Measurements from ENCODE around the gene SPOCK3.

Gene SPOCK3

DNA sequence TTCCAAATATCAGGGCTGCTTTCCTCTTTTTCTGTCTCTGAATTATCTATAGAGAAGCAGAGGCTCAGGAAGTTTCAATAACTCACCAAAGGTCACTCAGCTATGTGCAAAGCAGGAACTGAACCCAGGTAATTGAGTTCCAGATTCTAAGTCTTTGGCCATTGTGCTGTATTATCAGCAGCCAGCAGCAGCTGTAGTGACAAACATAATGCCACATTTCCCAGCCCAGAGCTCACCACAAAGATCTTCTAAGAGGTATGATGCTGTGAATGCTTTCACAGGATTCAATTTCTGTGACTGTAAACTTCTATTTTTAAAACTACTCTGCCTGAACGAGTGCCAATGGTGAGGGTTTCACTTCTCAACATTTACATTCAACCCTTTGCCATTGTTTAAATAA is 56.4 kb downstream of the SPOCK3 start:
- DNase-seq (ENCODE audit: insufficient read length, low spot score) (no peak), FAIRE-seq (no peak)

DNA sequence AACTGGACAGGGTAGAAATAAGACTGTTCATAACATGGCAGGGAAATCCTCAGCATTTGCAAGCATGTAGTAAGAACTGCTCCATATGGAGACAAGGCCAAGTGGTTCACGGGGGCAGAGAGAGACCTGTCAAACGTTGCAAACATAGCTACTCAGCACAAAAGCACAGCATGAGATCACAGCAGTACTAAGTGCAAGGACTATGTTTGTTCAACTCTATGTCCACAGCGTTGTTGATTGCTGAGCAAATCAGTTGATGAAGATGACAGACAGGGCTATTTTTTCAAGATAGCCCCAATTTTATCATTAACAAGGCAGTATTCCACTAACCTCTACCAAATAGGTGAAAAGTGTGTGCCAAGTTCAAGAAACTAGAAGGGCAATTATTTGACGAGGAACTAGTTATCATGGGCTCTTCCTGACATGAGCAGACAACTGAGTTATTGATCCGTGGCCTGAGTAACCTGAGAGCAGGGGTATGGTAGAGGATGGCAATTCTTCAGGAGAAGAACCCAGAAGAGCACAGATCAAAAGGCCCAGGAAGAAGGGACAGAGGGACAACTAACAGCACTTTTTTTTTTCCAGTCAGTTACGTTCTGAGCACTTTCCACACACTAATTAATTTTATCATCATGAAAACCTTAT is 57.4 kb downstream of the SPOCK3 start:
- no peak for FAIRE-seq
- DNase-seq (ENCODE audit: insufficient read length, low spot score) = no peak

DNA sequence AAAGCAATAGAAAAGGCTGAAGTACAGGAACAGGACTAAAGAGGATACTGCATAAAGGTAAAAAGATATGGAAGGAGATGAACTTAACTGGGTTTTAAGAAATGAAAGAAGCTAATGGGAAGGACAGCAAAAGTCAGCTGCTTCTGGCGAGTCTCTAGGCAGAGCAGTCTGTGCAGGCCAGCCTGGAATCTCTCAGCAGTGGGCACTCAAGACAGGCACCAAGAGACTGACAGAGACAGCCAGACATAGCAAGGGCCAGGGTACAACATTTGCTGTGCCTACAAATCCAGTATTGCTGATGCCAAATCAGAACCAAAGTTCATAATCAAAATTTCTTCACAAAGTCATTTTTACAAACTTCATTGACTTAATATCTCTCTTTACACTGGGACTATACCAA is 62.4 kb downstream of the SPOCK3 start:
- no peak for FAIRE-seq
- DNase-seq (ENCODE audit: insufficient read length, low spot score) = no peak

DNA sequence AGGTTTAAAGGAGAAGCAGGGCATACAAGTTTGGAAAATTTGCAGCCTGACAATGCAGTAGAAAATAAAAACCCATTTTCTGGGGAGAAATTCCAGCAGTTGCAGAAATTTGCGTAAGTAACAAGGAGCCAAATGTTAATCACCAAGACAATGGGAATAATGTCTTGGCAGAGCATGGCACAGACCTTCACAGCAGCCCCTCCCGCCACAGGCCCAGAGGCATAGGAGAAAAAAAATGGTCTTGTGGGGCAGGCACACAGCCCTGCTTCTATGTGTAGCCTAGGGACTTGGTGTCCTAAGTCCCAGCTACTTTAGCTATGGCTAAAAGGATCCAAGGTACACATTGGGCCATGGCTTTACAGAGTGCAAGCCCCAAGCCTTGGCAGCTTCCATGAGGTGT is 65.7 kb downstream of the SPOCK3 start:
- FAIRE-seq (no peak), DNase-seq (ENCODE audit: insufficient read length, low spot score) (no peak)

DNA sequence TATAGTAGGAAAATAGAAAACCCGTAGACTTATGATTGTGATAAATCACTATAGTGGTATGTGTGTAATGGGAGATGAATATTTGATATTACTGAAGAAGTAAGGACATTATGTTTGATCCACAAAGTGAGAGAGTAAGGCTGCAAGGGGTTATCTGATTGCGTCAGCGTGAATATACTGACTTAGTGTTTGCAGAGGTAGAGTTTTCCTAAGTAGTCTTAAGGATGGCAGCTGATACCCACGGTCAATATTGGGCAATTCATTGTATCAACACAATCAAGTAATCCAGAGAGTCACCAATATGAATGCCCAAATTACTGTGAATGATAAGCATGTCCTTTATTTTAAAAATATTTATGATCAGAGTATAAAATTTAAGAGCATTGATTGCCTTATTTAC is 83.7 kb downstream of the SPOCK3 start:
- FAIRE-seq = no peak
- no peak for DNase-seq (ENCODE audit: insufficient read length, low spot score)

DNA sequence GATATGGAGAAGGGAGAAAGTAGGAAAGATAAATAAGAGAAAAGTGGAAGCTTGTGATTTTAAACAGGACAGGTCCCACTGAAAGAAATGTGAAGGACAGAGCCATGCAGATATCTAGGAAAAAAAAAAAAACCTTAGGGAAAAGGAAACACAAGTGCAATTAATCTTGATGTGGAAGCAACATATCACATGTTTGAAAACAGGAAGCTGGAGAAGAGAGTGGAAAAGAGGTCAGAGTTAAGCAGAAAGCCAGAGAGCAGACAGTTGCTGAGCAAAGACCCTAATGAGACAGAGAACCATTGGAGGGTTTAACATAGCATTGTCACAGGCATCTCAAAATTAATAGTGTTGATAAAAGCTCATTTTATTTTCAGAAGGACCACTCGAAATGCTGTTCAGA is 89.7 kb downstream of the SPOCK3 start:
- FAIRE-seq (no peak), DNase-seq (ENCODE audit: insufficient read length, low spot score) (no peak)

DNA sequence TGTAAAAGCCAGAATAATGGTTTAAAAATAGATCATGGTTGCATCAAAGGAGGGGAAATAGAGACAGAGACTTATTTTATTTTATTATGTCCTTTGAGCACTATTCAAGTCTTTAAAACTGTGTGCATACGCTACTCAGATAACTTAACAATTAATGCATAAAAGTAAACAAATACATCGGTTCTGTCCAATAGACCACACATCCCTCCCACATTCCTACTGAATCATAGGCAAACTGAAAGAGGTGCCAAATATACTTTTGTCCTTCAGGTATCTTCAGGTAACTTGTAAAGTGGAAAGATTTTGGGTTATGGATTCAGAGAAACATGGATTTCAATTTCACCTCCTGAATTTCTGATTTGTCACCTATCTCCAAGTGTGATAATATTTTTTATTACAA is 91.3 kb downstream of the SPOCK3 start:
- DNase-seq (ENCODE audit: insufficient read length, low spot score) (no peak), FAIRE-seq (no peak)

DNA sequence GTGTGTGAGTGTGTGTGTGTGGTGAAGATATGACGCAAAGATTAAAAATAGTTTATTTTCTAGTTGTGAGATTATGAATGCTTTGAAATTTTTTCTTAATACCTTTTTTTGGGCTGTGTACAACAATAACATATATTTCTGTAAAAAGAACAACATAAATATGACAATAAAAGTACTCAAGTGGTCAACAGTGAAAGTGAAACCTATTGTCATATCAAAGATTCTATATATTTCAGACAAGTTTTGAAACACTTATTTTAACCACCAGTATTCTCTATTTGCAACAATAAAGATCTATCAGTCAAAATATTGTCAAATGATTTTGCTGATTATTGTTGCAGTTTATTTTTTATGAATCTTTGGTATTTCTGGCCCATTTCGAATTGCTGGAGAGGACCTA is 98.0 kb downstream of the SPOCK3 start:
- DNase-seq (ENCODE audit: insufficient read length, low spot score) (no peak), FAIRE-seq (no peak)

DNA sequence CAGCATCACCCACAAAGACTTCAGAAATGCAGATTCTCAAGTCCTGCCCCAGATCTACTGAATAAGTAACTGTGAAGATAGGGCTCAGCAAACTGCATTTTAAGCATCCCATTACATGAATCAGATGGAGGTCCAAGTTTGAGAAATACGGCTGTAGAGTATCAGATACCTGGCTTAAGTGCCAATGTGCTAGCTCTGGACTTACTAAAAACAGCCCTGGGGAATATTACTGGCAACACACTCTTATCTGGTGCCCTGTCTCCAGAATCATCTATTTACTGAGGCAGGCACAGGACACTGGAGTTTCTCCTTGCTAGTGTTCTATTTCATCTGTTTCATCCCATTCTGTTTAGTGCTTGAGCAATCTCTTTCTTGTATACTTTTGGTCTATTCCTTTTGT is 105.1 kb downstream of the SPOCK3 start:
- DNase-seq (ENCODE audit: insufficient read length, low spot score) (no peak), FAIRE-seq (no peak)

DNA sequence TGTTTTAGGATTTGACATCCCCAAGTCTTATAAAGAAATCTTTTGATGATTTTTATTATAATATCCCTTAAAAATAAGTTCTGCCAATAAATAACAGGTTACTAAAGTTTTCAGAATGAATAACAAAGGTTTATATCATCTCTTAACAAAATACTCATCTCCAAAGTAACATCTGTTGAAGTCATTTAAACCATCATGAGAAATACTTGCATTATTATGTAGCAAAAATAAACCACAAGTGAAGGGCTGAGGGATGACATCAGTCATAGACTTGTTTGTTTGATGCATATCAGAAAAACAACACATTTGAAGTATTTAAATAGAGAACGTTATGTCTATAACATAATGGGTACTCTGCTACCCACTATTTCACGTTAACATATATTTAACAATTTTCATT is 114.9 kb downstream of the SPOCK3 start:
- no peak for FAIRE-seq
- DNase-seq (ENCODE audit: insufficient read length, low spot score) = no peak

DNA sequence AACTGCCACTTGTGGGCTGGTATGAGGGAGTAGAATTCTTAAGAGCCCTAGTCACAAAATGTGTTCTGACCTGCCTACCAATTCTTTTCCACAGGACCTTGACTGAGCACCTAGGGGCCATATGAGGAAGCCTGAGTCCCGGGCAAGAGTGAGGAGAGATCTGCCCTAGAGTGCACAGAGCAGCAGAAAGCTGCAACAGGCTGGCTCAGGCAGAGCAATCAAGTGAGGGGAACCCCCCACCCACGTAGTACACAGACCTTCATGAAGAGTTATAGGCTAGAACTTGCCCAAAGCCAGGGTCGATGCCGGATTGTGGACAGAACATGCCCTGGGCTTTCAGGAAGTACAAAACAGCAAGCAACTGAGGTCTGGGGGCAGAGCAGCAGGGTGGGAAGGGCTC is 117.0 kb downstream of the SPOCK3 start:
- DNase-seq (ENCODE audit: insufficient read length, low spot score) (no peak), FAIRE-seq (no peak)

DNA sequence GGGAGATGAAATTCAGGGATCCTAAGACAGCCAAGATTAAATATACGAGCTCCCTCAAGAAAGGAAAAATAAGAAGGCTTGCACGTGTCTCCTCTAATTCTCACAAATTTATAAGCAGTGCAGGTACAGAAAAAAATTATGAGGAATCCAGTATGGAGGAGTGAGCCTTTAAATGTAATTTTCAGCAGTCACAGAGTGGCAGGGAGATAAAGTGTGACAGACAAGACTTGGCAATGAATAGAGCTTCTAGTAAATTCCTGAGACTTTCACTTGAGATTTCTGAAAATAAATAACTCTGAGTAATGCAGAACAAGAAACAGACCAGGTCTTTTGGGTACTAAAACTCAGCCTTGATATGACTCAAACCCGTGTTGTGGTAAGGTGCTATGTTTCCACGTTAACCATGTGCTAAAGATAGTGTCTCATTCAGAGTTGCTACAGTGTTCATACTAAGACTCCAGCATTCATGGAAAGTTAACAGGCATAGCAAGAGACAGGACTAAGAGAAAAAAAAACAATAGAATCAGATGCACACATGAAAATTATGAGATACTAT is 119.8 kb downstream of the SPOCK3 start:
- DNase-seq (ENCODE audit: insufficient read length, low spot score) (no peak), FAIRE-seq (no peak)

DNA sequence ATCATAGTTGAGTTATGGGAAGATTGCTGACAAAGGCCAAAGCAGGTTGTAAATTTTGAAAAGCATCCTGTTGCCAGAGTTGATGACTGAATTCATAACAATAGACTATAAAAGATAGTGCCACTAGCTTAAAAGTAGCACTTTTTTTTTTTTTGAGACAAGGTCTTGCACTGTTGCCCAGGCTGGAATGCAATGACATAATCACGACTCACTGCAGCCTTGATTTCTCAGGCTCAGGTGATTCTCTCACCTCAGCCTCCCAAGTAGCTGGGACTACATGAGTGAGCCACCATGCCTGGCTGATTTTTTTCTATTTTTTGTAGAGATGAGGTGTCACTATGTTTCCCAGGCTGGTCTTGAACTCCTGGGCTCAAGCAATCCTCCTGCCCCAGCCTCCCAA is 122.7 kb downstream of the SPOCK3 start:
- FAIRE-seq (no peak), DNase-seq (ENCODE audit: insufficient read length, low spot score) (no peak)

DNA sequence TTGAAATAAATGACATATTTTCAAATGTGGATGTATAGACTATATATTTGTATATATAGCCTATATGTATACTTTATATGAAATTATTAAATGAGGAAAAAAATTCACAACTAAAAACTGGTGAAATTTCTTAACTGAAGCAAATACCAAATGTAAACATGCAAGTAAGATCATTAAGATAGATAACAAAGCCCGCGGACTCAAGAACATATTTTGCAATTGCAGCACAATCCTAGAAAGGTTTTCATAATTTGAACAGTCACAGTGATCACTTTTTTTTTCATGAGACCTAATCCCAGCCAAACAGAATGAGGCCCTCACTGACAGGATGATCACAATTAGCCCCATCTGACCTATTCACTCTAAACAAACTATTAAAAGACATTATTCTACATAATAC is 123.2 kb downstream of the SPOCK3 start:
- DNase-seq (ENCODE audit: insufficient read length, low spot score) (no peak), FAIRE-seq (no peak)

DNA sequence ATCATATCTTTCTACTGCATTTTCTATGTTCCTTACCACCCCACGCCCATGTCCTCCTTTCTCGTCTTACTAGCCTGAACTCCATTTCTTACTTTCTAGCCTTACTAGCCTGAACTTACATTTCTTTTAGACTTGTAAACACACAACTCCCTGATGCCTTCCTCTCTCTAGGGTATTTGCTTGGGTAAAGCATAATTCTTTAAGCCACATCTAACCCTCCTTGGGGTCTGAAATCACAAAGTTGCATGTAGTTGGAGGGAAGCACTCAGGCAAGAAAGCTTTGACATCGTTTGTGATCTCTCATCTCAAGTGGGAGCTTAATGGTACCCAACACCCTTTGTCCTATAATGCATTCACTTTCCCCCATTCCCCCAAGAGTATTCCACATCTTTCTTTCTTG is 124.4 kb downstream of the SPOCK3 start:
- FAIRE-seq = no peak
- DNase-seq (ENCODE audit: insufficient read length, low spot score) = no peak

DNA sequence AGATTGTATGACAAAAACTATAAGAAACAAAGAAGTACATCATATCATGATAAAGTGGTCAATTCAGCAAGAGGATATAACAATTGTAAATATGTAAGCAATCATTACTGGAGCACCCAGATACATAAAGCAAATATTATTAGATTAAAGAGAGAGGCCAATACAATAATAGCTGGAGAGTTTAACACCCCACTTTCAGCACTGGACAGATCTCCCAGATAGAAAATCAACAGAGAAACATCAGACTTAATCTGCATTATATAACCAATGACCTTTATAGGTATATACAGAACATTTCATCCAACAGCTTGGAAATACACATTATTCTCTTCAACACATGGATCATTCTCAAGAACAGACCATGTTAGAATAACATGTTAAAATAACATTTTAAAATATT is 128.4 kb downstream of the SPOCK3 start:
- FAIRE-seq (no peak), DNase-seq (ENCODE audit: insufficient read length, low spot score) (no peak)

DNA sequence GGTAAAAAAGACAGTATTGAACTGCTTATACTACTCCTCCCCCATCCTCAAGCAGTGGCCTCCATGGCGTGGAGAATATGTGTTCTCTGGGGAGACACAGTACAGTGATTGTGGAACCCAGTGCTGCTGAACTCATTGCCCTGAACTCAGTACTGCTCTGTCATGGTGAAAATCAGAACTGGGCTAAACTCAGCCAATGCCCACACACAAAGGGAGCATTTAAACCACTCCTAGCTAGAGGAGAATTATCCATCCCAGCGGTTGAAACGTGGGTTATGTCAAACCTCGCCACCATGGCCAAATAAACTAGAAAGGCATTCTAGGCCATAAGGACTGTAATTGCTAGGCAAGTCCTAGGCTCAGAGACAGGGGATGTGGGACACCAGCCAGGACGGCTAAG is 131.8 kb downstream of the SPOCK3 start:
- no peak for DNase-seq (ENCODE audit: insufficient read length, low spot score)
- no peak for FAIRE-seq

DNA sequence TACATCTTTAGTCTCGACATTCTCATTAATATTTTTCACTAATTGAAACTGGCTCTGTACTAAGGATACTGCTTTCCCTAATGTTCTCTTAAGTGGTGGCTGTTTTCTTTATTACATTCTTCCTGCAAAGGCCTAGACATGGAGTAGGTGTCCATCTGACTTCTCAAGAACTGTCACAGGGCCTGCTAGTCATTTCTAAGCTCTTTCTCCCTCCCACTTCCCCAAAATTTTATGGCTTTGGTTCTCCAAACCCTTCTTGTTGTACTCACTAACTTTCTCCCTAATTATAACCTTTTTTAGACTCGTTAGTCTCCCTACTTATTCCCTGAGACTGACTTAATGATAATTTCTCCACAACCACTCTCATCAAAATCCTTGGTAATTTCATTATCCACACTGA is 133.3 kb downstream of the SPOCK3 start:
- FAIRE-seq (no peak), DNase-seq (ENCODE audit: insufficient read length, low spot score) (no peak)

DNA sequence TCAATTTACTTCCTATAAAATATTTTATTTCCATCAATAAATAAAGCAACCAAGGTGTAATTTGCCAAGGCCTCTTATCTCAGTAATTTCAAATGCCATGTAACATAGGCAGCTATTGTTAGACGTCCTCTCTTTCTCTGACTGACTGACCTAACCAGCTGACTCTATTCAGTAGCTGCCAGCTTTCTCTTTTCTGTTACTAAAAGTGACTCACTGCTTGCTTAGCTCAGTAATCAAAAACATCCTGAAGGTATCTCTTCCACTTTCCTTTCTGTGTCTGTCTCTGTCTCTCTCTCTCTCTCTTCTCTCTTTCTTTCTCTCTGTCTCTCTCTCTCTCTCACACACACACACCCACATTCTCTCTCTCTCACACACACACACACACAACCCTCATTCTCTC is 134.2 kb downstream of the SPOCK3 start:
- FAIRE-seq (no peak), DNase-seq (ENCODE audit: insufficient read length, low spot score) (no peak)

DNA sequence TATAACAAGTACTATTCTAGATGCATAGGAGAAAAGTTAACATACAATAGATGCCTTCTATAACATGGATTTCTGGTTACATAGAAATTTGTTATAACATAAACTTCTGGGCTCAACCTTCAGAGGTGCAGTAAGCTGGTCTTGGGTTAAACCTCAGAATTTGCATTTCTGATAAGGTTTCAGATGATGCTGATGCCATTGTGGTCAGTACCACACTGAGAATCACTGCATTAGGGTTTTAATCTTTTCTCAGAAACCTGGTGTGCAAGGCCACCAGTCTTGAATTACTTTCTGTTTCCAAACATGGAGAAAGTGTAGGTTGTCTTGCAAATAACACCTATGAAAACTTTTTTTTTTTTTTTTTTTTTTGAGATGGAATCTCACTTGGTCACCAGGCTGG is 146.2 kb downstream of the SPOCK3 start:
- FAIRE-seq (no peak), DNase-seq (ENCODE audit: insufficient read length, low spot score) (no peak)

DNA sequence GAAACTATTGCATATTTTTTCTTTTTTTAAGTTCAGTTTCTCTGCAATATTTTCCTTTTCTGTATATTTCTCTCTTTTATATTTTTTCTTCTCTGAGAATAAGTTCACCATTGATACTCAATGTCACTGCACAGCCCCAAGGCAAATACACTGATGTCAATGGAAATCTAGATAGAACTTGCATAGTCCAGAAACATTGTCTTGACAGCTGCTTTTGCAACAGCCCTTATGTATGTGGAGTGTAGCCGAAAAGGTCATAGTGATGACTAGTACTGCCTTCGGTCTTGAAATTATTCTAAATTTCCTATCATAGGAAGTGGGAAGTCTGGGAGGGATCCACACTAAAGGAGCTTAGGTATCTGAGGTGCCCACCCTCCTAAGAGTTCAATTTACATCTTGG is 150.0 kb downstream of the SPOCK3 start:
- FAIRE-seq = no peak
- DNase-seq (ENCODE audit: insufficient read length, low spot score) = no peak

DNA sequence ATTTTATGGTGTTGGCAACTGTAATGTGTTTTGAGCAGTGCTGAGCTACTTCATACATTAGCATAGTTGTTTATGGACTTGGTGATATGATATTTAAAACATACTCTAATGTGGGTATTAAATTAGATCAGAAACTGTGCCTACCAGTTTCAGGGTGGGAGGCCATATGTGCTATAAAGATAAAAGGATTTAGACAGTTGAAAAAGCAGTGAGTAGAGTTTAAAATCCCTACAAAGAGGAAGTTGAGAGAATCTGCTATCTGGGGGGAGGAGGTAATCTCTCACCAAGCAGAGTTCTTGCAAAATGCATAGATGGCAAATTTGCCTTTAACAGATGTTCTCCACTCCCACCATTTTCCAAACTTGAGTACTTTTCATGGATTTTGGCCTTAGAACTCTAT is 154.5 kb downstream of the SPOCK3 start:
- no peak for FAIRE-seq
- DNase-seq (ENCODE audit: insufficient read length, low spot score) = no peak

DNA sequence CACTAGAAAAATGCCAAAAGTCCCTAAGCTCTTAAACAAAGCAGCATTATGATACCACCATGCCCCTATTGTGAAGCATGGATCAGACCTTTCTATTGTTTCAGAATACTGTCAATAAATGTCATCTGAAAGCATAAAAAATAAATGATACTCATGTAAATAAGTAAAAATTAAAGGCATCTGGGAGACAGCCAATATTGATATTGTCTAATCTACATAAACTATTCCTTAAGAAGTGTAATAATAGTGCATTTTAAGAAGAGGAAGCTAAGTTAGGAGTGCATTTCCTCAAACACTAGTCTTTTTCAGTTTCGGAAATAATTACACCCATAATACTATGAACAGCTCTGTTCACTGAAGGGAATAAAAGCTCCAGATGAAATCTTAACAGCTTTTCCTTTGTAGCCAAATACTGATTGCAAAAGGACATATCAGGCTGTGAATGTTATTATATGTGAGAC is 181.6 kb downstream of the SPOCK3 start:
- DNase-seq (ENCODE audit: insufficient read length, low spot score) (no peak), FAIRE-seq (no peak)

Data from GM19239 (cell line).